GM18909 (cell line): Measurements from ENCODE around the gene TEK.
"Not testable (repeated sequence)": the region's sequence is repeated elsewhere in the genome, so short reads cannot be mapped to it uniquely, and the experiment has no call there.

Source experiments
- ATAC-seq: cut with Tn5 transposase; IDR thresholded peaks from one replicate; pipeline ENCODE4 v1.9.1; 2021; ENCODE audit warnings: mild to moderate bottlenecking; ENCODE audit not compliant: unreplicated experiment, poor library complexity

TEK gene

DNA sequence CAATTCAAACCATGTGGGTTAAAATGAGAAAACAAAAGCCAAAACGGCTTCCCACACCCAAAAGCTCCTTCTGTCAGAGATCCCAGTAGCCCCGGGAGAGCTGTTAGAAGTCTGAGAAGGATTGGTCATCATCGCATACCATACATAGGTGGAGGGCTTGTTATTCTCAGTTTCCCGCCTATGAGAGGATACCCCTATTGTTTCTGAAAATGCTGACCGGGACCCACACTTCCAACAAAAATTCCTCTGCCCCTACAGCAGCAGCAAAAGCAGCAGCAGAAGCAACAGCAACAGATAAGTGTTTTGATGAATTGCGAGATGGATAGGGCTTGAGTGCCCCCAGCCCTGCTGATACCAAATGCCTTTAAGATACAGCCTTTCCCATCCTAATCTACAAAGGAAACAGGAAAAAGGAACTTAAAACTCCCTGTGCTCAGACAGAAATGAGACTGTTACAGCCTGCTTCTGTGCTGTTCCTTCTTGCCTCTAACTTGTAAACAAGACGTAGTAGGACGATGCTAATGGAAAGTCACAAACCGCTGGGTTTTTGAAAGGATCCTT lies at the start of gene TEK:
TEK (plus strand) TSS at position 245 of the 561 bp plus-strand sequence. CDS start 366 bp downstream, outside the sequence.
- ATAC-seq: no peak

GRCh38 chr9:27059412-27059811 lies 49.6 kb upstream of the TEK start:
- ATAC-seq: no peak

GRCh38 chr9:27059907-27060306 lies 49.1 kb upstream of the TEK start:
- ATAC-seq: no peak

DNA sequence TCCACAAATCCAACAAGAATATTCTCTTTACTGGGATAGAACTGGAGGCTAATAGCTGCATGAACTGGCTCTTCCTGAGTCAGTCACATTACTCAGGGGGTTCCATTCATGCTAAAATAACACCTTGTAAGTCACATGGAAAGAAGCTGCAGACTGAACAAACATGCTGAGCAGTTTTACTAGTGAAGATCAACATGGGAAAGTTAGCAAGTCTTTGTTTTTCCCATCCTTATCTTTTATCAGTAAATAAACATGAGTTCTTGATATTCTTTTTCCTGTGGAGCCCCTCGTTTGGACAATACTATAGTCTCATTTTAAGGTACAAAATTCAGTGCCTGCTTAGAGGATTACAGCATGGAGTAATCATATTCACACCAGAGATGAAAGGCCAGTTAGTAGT lies 43.7 kb upstream of the TEK start:
- ATAC-seq: no peak

GRCh38 chr9:27073841-27074728 lies 34.9 kb upstream of the TEK start:
- no peak for ATAC-seq

GRCh38 chr9:27078685-27079084 lies 30.3 kb upstream of the TEK start:
- no peak for ATAC-seq

- no peak for ATAC-seq
These were observed 23.6 kb upstream of the TEK start for GRCh38 chr9:27085456-27085855.

- ATAC-seq: no peak
These were observed 22.0 kb upstream of the TEK start for GRCh38 chr9:27086818-27087680.

DNA sequence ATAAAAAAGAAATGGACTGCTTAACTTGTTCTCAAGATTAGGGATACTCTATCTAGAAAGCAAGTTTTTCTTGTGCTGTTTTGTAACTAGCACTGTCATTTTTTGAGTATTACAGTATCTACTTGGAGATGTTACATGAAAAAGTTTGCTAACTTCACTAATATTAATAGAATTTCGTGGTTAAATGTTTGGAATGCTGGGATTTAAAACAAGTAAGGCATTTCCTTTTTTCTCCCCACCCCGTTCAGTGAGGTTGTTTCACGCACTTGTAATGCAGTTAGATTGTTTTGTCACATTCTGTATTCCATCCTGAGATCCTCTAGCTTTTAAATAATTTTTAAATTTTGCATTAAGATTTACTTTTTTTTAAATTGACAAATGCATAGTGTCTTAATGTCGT lies 20.0 kb upstream of the TEK start:
- no peak for ATAC-seq

- ATAC-seq: no peak
These were observed 19.3 kb upstream of the TEK start for GRCh38 chr9:27089706-27090105.

- no peak for ATAC-seq
These were observed 18.8 kb upstream of the TEK start for GRCh38 chr9:27090231-27090630.

DNA sequence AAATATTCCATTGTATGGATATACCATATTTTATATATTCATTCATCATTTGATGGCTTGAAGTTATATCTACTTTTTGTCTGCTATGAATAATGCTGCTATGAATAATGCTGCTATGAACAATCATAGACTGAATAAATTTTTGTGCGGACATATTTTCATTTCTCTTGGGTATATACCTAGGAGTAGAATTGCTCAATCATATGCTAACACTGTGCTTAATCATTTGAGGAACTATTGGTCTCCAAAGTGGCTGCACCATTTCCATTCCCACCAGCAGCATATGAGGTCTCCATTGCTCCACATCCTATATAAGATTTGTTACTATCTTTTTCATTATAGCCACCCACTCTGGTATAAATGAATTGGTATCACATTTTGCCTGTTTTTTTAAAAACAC lies 18.3 kb upstream of the TEK start:
- ATAC-seq: no peak

- ATAC-seq: not testable (repeated sequence)
These were observed 16.5 kb upstream of the TEK start for GRCh38 chr9:27092496-27092895.

DNA sequence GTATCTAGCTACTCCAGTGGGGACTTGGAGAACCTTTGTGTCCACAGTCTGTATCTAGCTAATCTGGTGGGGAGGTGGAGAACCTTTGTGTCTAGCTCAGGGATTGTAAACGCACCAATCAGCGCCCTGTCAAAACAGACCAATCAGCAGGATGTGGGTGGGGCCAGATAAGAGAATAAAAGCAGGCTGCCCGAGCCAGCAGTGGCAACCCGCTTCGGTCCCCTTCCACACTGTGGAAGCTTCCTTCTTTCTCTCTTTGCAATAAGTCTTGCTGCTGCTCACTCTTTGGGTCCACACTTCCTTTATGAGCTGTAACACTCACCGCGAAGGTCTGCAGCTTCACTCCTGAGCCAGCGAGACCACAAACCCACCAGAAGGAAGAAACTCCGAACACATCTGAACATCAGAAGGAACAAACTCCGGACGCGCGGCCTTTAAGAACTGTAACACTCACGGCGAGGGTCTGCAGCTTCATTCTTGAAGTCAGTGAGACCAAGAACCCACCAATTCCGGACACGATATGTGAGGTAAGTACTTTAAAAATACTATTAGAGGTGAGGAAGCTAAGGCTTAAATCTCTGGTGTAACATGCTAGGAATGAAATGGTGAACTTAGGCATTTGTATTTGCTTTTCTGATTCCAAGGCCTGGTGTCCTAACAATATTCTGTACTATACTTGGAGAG lies 15.5 kb upstream of the TEK start:
- not testable (repeated sequence) for ATAC-seq

GRCh38 chr9:27094640-27095298 lies 14.3 kb upstream of the TEK start:
- no peak for ATAC-seq

DNA sequence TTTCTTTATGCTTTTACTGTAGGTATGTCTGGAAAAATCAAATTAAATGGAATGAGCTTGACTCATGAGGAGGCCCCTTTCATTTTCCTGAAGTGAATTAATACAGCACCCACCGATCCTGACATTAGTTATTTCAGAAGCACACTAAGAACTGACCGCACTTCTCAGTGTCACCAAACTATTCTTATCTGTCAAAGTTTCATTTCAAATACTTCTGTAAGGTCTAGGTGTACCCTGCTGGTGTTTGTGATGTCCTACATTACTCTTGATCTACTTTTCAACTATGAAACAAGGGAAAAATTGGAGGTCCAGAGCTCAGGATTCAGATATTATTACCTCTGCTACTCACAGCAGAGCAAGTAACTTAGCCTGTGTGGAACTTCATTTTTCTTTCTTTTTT lies 1.8 kb upstream of the TEK start:
- no peak for ATAC-seq

DNA sequence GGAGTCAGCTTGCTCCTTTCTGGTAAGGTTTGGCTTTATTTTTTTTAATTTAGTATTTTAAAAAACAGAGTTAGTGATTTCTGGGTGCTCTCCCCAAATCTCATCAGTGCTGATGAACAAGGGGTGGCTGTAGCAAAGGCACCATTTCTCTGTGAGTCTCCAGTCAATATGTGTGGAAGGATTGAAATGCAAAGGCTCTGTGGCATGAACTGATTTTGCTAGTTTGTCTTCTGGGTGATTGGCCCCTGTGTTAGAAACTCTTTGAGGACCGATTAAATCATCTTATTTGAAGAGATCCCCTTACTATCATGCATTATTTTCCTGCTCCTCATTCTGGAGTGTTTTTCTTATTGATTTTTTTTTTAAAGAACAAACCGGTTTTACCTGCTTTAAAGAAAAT lies 596 bp downstream of the TEK start:
- no peak for ATAC-seq

GRCh38 chr9:27110181-27110580 lies 1.2 kb downstream of the TEK start:
- no peak for ATAC-seq

GRCh38 chr9:27112235-27112634 lies 3.2 kb downstream of the TEK start:
- no peak for ATAC-seq
